SIG-M5 treated with dmso at 0.1 percent for 504 hours (cell line): Measurements from ENCODE around the gene HABP4.

Source experiments
- DNase-seq: peaks from one replicate; lab custom pipeline; 2025; ENCODE audit not compliant: unreplicated experiment; lab: John Stamatoyannopoulos, UW

HABP4 gene

DNA sequence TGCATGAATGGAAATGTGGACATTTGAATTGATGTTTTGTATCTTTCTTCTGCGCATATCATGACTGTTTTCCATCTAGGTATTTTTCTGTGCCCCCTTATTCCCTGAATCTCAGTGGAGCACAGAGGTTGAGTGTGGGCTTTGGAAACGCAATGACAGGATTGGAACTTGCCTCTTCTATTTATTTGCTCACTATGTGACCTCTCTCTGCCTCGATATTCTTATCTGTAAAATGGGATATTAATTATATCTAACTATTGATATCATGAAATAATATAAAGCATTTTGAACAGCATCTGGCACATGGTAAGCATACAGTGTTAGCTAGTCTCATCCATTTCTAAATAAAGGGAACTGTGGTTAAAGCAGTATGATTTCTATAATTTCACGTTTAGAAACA is 26.0 kb downstream of the HABP4 start:
- DNase-seq: no peak

DNA sequence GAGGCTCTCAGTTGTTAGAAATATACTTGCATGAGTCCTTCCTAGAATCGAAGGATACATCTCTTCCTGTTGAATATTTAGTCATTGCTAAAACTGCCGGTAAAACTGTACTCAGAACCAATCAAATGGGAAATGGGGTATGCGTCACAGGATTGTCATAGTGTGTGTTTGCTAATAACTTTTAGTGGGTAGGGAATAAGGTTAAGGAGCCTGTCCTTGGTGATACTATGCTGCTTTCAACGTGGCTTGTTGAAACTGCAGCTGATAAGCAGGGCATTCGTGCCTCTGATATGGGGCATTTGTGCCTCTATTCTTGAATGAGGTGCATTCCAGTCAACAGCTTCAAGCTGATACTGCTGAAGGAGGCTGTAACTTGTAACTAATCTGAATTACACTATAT is 26.6 kb downstream of the HABP4 start:
- no peak for DNase-seq

DNA sequence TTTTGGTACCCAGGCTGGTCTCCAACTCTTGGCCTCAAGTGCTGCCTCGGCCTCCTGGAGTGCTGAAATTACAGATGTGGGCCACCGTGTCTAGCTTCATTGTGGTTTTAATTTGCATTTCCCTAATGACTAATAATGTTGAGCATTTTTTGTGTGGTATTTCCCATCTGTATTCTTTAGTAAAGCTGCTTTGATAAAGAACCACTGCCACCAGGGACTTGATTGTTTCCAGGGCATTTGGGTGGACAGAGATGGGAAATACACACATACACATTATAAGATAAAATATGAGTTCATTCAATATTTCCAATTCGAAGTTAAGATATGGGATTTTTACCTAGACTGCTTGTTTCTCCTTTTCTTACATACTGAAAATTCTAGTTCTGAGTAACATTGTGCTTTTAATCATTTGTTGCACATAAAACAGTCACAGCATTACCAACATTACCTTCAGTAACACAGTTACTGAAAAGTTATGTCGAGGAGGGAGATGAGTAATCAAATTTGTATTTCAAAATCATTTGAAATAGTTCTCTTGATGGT is 28.9 kb downstream of the HABP4 start:
- no peak for DNase-seq

DNA sequence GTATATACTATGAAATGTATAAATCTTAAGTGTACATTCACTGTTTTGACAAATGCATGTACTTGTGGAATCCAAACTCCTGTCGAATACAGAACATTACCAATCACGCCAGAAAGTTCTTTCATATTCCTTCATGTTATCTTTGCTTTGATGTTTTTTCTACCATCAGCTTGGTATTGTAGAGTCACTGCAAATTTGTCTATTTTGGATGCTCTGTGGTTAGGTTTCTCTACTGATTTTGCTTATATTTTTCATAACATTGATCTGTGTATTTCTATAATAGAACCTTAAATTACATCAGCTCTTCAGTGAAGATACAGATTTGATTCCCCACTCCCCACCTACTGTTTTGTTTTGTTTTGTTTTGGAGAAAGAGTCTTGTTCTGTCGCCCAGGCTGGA is 30.8 kb downstream of the HABP4 start:
- no peak for DNase-seq

DNA sequence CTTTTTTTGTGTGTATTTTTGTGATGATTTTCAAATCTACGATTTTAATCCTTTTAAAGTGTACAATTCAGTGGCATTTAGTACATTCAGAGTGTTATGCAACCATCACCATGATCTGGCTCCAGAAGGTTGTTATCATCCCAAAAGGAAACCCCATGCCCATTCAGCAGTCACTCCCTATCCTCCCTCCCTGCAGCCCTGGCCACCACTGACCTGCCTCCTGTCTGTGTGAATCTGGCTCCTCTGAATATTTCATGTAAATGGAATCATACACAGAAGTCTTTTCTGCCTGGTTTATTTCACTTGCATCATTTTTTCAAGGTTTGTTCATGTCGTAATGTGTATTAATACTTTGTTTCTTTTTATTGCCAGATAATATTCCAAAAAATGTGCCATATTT is 32.5 kb downstream of the HABP4 start:
- no peak for DNase-seq

DNA sequence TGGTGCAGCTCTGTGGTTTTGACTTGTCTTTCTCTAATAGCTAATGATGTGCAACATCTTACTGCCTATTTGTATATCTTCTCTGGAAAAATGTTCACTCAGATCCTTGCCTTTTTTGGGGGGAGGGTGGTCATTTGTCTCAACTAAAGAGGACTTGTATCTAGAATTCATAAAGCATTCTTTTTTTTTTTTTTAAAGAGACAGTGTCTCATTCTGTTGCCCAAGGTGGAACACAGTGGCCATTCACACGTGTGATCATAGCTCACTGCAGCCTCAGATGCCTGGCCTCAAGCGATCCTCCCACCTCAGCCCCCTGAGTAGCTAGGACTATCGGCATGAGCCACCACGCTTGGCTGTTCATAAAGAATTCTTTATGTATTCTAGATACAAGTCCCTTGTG is 33.2 kb downstream of the HABP4 start:
- no peak for DNase-seq

DNA sequence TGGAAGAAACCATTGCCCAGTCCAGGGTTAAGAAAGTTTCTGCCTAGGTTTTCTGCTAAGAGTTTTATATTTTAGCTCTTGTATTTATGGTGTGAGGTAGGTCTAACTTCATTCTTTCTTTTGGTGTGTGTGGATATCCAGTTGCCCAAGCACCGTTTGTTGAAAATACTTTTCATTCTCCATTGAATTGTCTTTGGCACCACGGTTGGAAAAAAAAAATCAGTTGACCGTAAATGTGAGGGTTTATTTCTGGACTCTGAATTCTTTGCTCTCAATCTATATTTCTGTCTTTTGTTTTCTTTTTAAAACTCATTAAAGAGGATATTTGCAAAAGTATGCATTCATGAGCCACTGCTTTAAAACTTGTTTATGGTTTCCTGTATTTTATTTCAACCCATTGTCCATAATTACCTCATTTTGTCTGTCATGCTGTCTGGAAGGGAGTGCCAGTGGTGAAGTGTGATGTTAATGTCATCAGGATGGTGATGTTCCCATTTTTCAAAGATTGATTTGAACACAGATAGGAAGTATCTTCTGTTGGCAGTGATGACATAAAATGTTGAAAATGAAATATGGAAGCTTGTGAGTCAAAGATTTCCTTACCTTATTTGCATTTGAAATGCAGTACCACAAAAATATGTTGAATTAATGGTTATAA is 33.9 kb downstream of the HABP4 start:
- no peak for DNase-seq

DNA sequence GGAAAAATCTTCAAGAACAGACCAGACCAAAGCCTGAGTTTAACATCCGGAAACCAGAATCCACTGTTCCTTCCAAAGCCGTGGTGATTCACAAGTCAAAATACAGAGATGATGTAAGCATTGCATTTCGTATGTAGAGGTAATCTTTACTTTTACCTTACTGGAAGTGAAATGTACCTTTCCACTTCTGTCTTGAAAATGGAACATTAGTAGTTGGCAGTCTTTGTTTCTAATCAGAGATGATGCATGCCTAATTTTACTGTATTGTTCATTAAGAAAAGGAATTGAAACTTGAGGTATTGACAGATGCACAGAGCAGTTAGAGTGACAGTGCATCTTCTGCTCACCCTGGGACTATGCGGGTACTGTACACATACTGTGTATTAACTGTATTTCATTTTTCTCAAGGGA is 34.6 kb downstream of the HABP4 start:
- DNase-seq: no peak

DNA sequence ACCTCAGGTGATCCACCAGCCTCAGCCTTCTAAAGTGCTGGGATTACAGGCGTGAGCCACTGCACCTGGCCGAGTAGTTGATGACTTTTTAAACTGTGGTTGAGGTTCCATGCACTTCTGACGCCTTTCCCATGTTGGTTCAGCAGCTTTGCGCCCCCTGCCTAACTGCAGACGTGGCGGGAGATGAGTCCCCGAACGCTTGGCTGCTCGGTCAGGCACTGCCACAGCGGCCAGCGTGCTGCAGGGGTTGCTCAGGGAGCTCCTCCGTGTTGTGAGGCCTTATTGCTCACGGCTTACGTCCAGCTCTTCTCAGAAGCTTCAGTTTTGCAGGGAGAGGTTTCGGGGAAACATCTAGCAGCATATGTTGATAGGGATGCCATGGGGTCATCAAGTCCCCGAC is 35.3 kb downstream of the HABP4 start:
- no peak for DNase-seq

DNA sequence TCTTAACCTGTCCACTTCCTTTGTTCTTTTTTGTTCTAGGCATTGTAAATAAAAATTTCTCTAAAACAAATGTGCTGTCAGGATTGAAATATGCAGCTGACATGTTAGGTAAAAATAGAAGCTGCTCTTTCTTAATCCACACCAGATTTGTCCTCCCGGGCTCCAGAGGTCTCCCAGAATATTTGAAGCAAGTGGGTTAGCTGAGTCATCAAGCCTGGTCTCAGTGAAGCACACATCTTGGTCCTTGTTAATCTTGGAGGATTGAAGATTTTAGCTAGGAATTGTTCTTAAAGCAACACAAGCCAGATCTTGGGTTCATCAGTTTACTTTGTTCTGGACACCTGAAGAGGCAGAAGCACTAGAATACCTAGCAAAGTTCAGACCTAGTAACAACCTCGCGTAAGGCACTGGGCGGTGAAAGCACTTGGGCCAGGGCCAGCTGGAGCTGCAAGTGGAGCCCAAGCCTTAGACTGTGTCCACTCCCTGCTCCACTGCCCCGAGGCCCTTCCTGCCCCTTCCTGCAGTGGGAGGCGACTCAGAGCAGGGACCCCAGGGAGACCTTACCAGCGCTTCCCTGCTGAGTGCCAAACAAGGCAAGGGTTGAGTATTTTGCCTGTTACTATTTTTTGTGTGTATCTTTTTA is 36.5 kb downstream of the HABP4 start:
- no peak for DNase-seq

DNA sequence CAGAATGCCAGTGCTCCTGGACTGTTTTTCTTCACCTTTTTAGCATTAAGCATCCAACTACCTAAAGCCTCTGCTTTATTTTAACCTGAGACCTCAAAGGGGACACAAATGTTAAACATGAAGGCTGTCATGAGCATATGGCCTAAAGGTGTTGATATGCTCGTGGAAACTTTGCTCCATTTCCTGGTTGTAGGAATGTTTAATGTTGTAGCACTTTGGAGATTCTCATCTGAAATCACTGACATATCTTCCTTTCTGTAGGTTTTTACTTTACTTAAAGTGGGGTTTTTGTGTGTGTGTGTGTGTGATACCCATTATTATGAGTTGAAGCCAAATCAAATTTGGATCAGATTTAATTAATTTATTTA is 37.0 kb downstream of the HABP4 start:
- DNase-seq: no peak

DNA sequence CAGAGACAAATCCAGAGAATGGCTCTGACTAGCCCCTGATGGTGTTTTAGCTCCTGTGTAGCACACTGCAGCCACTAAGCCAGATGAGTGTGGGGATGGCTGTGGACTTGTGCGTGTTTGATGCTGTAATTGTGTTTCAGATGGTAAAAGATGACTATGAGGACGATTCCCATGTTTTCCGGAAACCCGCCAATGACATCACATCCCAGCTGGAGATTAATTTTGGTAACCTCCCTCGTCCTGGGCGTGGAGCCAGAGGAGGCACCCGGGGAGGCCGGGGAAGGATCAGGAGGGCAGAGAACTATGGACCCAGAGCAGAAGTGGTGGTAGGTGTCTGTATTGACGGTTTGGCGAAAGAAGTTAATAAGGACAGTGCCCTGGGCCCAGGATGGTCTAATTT is 38.0 kb downstream of the HABP4 start:
- no peak for DNase-seq

DNA sequence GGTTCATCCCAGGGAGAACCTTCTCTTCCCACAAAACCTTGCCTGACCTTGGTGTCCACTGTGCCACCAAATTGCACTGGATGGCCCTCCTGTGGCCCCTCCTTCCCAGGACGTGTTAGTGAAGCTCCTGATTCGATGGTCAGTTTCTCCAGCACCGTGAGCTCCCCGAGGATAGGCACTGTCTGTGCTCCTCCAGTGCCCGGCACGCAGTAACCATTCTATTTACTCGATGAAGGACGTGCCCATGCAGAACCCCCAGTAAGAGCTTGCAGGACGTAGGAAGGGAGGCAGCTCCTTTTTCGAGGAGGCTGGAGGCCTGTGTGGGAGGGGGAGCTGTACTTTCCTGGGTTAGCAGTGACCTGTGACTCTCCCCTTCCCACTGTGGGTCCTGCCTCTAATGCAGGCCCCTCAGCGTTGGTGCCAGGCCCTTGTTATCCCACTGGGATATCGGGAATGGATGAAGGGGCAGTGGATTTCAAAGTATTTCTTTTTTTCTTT is 39.6 kb downstream of the HABP4 start:
- no peak for DNase-seq

DNA sequence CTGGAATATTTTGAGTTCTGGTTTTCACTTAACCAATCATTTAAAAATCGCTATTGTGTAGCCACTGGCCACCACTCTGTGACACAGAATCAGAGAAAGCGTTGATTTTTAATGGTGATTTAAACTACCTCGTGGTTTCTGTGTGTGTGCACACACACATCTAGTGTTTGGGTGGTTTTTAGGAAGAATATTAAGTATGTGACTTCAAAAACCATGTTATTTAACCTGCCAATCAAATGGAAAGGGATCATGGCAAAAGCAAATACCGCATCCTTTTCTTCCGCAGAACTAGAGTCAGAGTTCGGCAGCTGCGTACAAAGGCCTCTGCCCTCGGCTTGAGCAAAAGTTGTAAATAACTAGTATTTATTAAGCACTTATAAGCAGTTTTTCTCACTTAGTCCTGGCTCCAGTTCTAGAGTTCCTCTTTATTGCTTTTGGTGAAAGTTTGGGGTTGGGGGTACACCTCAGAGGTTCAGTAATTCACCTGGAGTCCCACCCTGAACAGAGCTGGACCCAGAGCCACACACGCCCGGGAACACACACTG is 40.6 kb downstream of the HABP4 start:
- no peak for DNase-seq

DNA sequence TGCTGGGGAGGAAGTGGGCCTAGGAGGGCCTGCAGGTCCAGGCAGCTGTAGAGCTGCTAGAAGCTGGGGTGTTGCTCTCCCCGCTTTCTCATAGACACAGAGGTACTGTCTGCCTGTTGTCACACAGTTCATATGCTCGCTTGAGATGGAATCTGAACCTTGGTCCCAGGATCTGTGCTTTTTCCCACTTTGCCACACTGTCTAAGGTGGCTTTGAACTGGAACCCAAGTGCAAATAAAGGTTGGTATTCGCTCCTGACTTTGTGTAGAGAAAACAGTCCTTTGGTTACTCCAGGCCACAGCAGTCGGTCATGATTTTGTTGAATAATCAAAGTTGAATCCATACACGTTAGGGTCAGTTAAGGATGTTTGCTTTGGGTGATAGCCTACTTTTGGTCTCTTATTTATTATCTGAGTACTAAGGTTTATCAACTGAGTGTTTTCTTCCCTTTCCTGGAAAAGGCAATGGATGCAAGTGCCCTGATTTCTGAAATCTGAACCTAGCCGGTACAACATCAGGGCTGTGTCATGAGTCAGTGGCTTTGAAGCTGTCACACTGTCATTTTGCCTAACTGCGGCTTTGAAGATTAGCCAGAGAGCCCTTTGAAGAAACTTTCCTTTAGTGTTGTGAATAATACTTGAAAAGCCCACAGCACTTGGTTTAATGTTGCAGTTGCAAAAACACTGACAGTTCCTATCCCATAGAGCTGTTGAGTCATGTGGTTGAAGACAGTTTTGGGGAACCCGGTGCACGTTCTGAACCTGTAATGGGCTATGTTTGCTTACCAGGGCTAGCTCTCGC is 41.3 kb downstream of the HABP4 start:
- DNase-seq: no peak

DNA sequence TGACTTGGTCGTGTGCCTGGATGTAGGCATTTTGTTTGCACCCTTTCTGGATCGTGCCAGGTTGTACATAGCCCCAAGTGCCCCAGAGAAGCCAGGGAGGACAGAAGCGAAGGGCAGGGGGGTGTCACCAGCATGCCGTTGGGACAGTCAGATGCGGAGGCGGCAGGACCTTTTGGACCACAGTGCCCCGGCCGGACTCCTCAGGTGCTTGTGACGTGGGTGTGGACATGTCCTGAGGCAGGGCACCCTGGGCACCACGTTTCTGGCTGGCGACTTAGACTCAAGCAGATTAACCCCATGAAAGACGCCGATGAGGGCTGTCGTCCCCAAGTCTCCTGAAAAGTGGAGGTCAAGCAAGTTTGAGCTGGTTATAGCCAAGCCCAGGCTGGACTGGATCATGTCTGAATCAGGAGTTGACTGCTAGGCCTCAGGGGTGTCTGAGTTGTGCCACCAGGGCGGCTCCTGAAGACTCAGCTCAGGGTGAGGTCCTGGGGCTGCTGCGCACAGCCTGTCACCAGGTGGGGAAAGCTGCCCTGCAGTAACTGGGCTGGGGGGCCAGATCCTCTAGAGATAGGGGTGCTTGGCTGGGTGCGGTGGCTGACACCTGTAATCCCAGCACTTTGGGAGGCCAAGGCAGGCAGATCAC is 42.0 kb downstream of the HABP4 start:
- DNase-seq: no peak

DNA sequence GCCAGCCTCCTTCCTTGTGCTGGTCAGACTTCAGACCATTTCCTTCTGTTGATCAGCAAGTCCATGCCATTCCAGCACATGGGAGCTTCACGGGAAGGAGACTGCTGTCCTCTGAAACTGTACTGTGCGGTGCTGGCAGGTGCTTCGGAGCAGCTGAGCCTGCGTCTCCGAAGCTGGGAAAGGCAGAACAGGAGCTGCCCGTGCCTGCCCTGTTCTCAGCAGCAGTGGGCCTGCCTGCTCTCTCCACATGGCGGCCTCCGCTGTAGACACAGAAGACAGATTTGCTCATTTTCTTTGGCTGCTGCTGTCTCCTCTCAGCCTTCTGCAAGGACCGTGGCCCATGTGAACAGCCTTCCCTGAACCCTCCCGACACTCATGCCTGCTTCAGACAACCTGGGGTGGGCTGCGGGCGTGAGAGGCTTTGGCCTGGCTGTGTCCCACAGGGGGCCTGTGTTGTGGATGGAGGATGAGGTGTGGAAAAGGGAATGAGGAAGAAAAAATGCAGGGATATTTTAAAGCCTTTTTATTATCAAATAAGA is 43.1 kb downstream of the HABP4 start:
- DNase-seq: no peak

DNA sequence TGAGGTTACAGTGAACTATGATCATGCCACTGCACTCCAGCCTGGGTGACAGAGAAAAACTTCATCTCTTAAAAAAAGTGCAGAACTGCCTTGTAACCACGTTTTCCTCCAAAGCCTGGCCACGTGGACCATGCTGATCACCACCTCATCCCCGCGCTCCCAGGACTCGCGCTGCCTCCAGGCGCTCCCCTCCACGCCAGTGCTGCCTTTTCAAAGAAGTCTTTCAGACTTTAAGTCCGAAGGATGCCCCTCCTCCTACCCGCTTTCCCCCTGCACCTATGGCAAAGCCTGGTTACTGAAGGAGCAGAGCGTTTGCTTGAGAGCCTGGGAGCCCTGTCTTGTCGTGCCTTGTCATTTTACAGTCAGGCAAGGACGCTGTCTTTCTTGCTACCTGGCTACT is 43.8 kb downstream of the HABP4 start:
- DNase-seq: no peak

DNA sequence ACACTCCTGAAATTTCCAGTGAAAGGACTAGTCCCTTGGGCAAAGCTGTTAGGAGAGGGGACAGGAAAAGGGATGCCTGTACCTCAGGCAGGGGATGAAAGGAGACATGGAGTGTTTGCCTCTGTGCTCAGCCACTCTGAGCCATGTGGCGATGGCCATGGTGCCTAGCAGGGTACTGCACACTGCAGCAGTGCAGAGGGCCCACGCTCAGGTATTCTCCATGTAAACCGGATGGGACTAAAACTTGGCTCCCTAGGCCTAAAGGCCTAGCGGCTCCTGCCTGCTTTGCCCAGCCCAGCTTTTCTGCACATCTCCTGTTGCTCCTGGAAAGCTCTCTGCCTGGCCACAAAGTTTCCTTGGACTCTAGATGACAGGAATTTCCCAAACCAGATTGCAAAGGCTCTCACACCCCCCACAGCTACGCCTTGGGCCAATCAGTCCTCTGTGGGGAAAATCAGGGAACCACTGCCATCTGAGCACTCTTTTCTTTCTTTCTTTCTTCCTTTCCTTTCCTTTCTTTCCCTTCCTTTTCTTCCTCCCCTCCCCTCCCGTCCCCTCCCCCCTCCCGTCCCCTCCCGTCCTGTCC is 44.3 kb downstream of the HABP4 start:
- DNase-seq: no peak

DNA sequence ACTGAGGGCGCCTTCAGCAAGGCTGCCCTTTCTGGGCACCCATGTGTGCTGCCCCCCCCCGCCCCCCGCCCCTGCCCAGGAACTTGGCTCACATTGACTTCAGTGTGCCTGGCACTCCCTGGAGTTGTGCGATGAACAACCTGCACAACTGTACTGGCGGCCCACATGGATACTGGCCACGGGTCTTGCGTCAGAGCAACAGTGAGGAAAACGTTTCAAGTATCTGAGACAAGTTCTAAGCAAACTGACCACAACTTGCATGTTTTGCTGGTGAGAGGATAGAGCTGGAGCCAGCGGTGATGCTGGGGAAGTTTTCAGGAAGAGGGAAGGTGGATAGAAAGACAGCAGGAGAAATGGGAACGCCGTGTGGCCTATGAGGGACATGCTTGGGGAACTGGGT is 45.4 kb downstream of the HABP4 start:
- no peak for DNase-seq
